DND-41 (cell line): Measurements from ENCODE around the gene RILPL2.

ENCODE experiments used
- EZH2 ChIP-seq: IDR thresholded peaks from 3 replicates; pipeline ENCODE4 v1.6.1; 2012; ENCODE audit warnings: borderline replicate concordance, low read depth, mild to moderate bottlenecking, moderate library complexity, low read length, inconsistent platforms; ENCODE audit not compliant: severe bottlenecking
- TF ChIP-seq, protein P1 (sequence below): IDR thresholded peaks from 2 replicates; pipeline ENCODE4 v1.5.1; 2012; ENCODE audit warnings: borderline replicate concordance, low read length, moderate library complexity, mild to moderate bottlenecking; ENCODE audit not compliant: poor library complexity, severe bottlenecking; ENCODE audit errors: extremely low read depth

DNA sequence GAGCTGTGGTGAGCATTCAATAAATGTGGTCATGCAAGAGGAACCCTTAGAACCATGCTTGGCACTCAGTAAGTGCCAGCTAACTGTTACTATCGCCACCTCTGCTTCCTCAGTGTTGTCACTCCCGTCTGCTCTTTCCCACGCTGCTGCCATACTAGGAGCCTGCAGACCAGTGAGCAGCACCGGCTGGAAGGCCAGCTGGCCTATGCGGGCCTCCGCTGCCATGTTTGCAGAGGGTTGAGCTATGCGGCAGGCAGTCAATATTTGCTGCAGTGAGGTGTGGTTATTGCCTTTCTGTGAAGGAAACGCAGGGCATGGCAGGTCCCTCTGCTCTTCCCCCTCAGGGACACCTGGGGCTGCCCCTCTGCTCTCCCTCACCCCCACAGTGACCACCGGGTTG is 39.5 kb downstream of the RILPL2 start:
- TF ChIP-seq, protein P1, sequence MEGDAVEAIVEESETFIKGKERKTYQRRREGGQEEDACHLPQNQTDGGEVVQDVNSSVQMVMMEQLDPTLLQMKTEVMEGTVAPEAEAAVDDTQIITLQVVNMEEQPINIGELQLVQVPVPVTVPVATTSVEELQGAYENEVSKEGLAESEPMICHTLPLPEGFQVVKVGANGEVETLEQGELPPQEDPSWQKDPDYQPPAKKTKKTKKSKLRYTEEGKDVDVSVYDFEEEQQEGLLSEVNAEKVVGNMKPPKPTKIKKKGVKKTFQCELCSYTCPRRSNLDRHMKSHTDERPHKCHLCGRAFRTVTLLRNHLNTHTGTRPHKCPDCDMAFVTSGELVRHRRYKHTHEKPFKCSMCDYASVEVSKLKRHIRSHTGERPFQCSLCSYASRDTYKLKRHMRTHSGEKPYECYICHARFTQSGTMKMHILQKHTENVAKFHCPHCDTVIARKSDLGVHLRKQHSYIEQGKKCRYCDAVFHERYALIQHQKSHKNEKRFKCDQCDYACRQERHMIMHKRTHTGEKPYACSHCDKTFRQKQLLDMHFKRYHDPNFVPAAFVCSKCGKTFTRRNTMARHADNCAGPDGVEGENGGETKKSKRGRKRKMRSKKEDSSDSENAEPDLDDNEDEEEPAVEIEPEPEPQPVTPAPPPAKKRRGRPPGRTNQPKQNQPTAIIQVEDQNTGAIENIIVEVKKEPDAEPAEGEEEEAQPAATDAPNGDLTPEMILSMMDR = no peak
- TF ChIP-seq EZH2 = no peak
